HG03565 (cell line): ENCODE results near the gene AGAP9.
A peak's percentile ranks its signal among the peaks of the same experiment; 100 is the strongest.
"Not testable (repeated sequence)": the region's sequence is repeated elsewhere in the genome, so short reads cannot be mapped to it uniquely, and the experiment has no call there.

Experiments
- ATAC-seq: cut with Tn5 transposase; IDR thresholded peaks from one replicate; pipeline ENCODE4 v1.9.1; 2021; ENCODE audit warnings: mild to moderate bottlenecking, moderate library complexity; ENCODE audit not compliant: unreplicated experiment

AGAP9 gene

GRCh38 chr10:47489630-47490029, 33.8 kb downstream of the AGAP9 start:
- ATAC-seq = not testable (repeated sequence)

- ATAC-seq = not testable (repeated sequence)
Observed at GRCh38 chr10:47485943-47486342, 37.5 kb downstream of the AGAP9 start.

- ATAC-seq = not testable (repeated sequence)
Observed at GRCh38 chr10:47484786-47485185, 38.7 kb downstream of the AGAP9 start.

GRCh38 chr10:47483923-47484322, 39.5 kb downstream of the AGAP9 start, which contains the start of gene ANXA8:
ANXA8 (minus strand) TSS chr10:47484115; CDS start chr10:47483933, 182 bp downstream.
- not testable (repeated sequence) for ATAC-seq

- ATAC-seq = not testable (repeated sequence)
Observed at GRCh38 chr10:47482367-47482766, 41.1 kb downstream of the AGAP9 start.

GRCh38 chr10:47481768-47482181, 41.7 kb downstream of the AGAP9 start:
- not testable (repeated sequence) for ATAC-seq

- not testable (repeated sequence) for ATAC-seq
Observed at GRCh38 chr10:47481182-47481766, 42.2 kb downstream of the AGAP9 start.

GRCh38 chr10:47480133-47480532, 43.3 kb downstream of the AGAP9 start:
- not testable (repeated sequence) for ATAC-seq

- not testable (repeated sequence) for ATAC-seq
Observed at GRCh38 chr10:47478114-47478513, 45.3 kb downstream of the AGAP9 start.

GRCh38 chr10:47477078-47477477, 46.4 kb downstream of the AGAP9 start:
- not testable (repeated sequence) for ATAC-seq

- ATAC-seq = not testable (repeated sequence)
Observed at GRCh38 chr10:47475101-47475500, 48.3 kb downstream of the AGAP9 start.

GRCh38 chr10:47473516-47473915, 49.9 kb downstream of the AGAP9 start:
- ATAC-seq = not testable (repeated sequence)

- peak; percentile 78 for ATAC-seq
Observed at GRCh38 chr10:47472647-47473046, 50.8 kb downstream of the AGAP9 start.

GRCh38 chr10:47472072-47472471, 51.4 kb downstream of the AGAP9 start:
- ATAC-seq = not testable (repeated sequence)

- ATAC-seq = not testable (repeated sequence)
Observed at GRCh38 chr10:47468731-47469528, 54.5 kb downstream of the AGAP9 start.

- not testable (repeated sequence) for ATAC-seq
Observed at GRCh38 chr10:47467957-47468356, 55.5 kb downstream of the AGAP9 start.

- not testable (repeated sequence) for ATAC-seq
Observed at GRCh38 chr10:47467458-47467857, 56.0 kb downstream of the AGAP9 start.

GRCh38 chr10:47465216-47465917, 58.1 kb downstream of the AGAP9 start:
- not testable (repeated sequence) for ATAC-seq

GRCh38 chr10:47462577-47463358, 60.7 kb downstream of the AGAP9 start:
- not testable (repeated sequence) for ATAC-seq

- not testable (repeated sequence) for ATAC-seq
Observed at GRCh38 chr10:47461261-47461687, 62.2 kb downstream of the AGAP9 start.
